Chondrocyte (in vitro differentiated cells): ENCODE results near the gene KBTBD3. TPM values are rescaled to one million over a fixed set of nuclear protein-coding genes. Genes with fewer than 3 reads are reported as not detected.
"Not testable (repeated sequence)": the region's sequence is repeated elsewhere in the genome, so short reads cannot be mapped to it uniquely, and the experiment has no call there.

Experiments used
- DNase-seq: peaks from one replicate; pipeline ENCODE4 v3.0.0; 2021; ENCODE audit warnings: mixed read lengths, low spot score
- H3K27ac Mint-ChIP-seq: one replicate; pipeline ENCODE4 v1.8.0; 2021; ENCODE audit warnings: mild to moderate bottlenecking, moderate library complexity, mixed read lengths; ENCODE audit not compliant: unreplicated experiment
- H3K27me3 Mint-ChIP-seq: 2 replicates; pipeline ENCODE4 v1.8.0; 2021; ENCODE audit warnings: low read depth, mixed read lengths
- H3K36me3 Mint-ChIP-seq: 2 replicates; pipeline ENCODE4 v1.8.0; 2021; ENCODE audit warnings: low read depth, mixed read lengths
- H3K4me1 Mint-ChIP-seq: 2 replicates; pipeline ENCODE4 v1.8.0; 2021; ENCODE audit warnings: low read depth, mild to moderate bottlenecking, mixed read lengths
- H3K4me3 Mint-ChIP-seq: one replicate; pipeline ENCODE4 v1.8.0; 2021; ENCODE audit warnings: mild to moderate bottlenecking, moderate library complexity, mixed read lengths; ENCODE audit not compliant: unreplicated experiment
- H3K9me3 Mint-ChIP-seq: 2 replicates; pipeline ENCODE4 v1.8.0; 2021; ENCODE audit warnings: low read depth, mixed read lengths
- CTCF ChIP-seq: fragments of 200-600 bp; sonication (generic); IDR thresholded peaks from 2 replicates; pipeline ENCODE4 v1.5.0; 2021; ENCODE audit warnings: antibody characterized with exemption, mild to moderate bottlenecking, moderate library complexity
- total RNA-seq: library from RNA; stranded (reverse); gene quantifications from 3 replicates; pipeline ENCODE4 v1.2.1, GENCODE V29; 2021

Gene KBTBD3
- total RNA-seq, 1 donor from 2014 or later: 3.5 TPM

- DNase-seq: no peak
- Mint-ChIP-seq H3K27ac (no peak overlapping the region), H3K9me3 (no peaks in the 10 kb centered on the region), H3K27me3 (no peaks in the 10 kb centered on the region), H3K4me3 (no peak overlapping the region), H3K4me1 (peaks cover 38% of the 10 kb centered on the region), H3K36me3 (peaks cover 20% of the 10 kb centered on the region)
- no peak for TF ChIP-seq CTCF
Observed at GRCh38 chr11:106014035-106014434, 63.1 kb downstream of the KBTBD3 start.

- Mint-ChIP-seq H3K36me3 (peaks cover 28% of the 10 kb centered on the region), H3K4me3 (no peak overlapping the region), H3K9me3 (no peaks in the 10 kb centered on the region), H3K27ac (peak overlapping the region; percentile 19), H3K27me3 (no peaks in the 10 kb centered on the region), H3K4me1 (peaks cover 30% of the 10 kb centered on the region)
- no peak for DNase-seq
- no peak for TF ChIP-seq CTCF
Observed at GRCh38 chr11:106012744-106013143, 64.4 kb downstream of the KBTBD3 start.

GRCh38 chr11:106011481-106011880 lies 65.7 kb downstream of the KBTBD3 start:
- DNase-seq: no peak
- Mint-ChIP-seq H3K27me3 (no peaks in the 10 kb centered on the region), H3K27ac (peak overlapping the region; percentile 33)

GRCh38 chr11:106003094-106003493 lies 74.1 kb downstream of the KBTBD3 start:
- H3K4me3 Mint-ChIP-seq: not testable (repeated sequence)

More at GRCh38 chr11:106011481-106011880, 65.7 kb downstream of the KBTBD3 start:
- H3K36me3 Mint-ChIP-seq: peaks cover 39% of the 10 kb centered on the region
- no peak overlapping the region for H3K4me3 Mint-ChIP-seq
- no peaks in the 10 kb centered on the region for H3K9me3 Mint-ChIP-seq
- peaks cover 27% of the 10 kb centered on the region for H3K4me1 Mint-ChIP-seq
- TF ChIP-seq CTCF: no peak

GRCh38 chr11:106001304-106002012 lies 75.7 kb downstream of the KBTBD3 start:
- H3K4me1 Mint-ChIP-seq: no peaks in the 10 kb centered on the region
- H3K36me3 Mint-ChIP-seq: peaks cover 21% of the 10 kb centered on the region
- no peak overlapping the region for H3K4me3 Mint-ChIP-seq
- no peaks in the 10 kb centered on the region for H3K27me3 Mint-ChIP-seq
- no peak for DNase-seq
- peaks cover 12% of the 10 kb centered on the region for H3K9me3 Mint-ChIP-seq
- no peak overlapping the region for H3K27ac Mint-ChIP-seq
- no peak for TF ChIP-seq CTCF

More at GRCh38 chr11:106003094-106003493, 74.1 kb downstream of the KBTBD3 start:
- Mint-ChIP-seq H3K36me3 (peaks cover 34% of the 10 kb centered on the region), H3K9me3 (peaks cover 12% of the 10 kb centered on the region)
- H3K27me3 Mint-ChIP-seq, H3K27ac Mint-ChIP-seq, DNase-seq, H3K4me1 Mint-ChIP-seq: not testable (repeated sequence)

Other genes with a start within 250 kb of the KBTBD3 start
- 18.2 to 20.5 TPM (median 18.3 TPM) in 3 replicates for gene MSANTD4, start 55.1 kb downstream of the KBTBD3 start, total RNA-seq
- 38.1 to 41.0 TPM (median 39.0 TPM) in 3 replicates for gene AASDHPPT, start 315 bp upstream of the KBTBD3 start, total RNA-seq